DOHH2 (cell line): ENCODE results near the gene EIF4E2.
A peak's percentile ranks its signal among the peaks of the same experiment; 100 is the strongest.

Experiments
- H3F3A ChIP-seq: fragments of 200-600 bp; sonication (generic), shearing (Covaris generic); 2 replicates; pipeline ENCODE4 v1.6.0; 2016; ENCODE audit warnings: antibody characterized with exemption, mild to moderate bottlenecking; ENCODE audit not compliant: control insufficient read depth, insufficient read depth
- H3K27ac ChIP-seq: fragments of 200-600 bp; sonication (generic); 2 replicates; pipeline ENCODE4 v1.5.1; 2014; ENCODE audit warnings: low read depth, mild to moderate bottlenecking, low read length, moderate library complexity
- H3K27me3 ChIP-seq: fragments of 200-600 bp; sonication (generic); 2 replicates; pipeline ENCODE4 v1.6.1; 2014; ENCODE audit warnings: mild to moderate bottlenecking, low read length, mixed read lengths; ENCODE audit not compliant: control insufficient read depth
- H3K36me3 ChIP-seq: fragments of 200-600 bp; sonication (generic); 2 replicates; pipeline ENCODE4 v1.6.1; 2014; ENCODE audit warnings: mild to moderate bottlenecking, low read length, moderate library complexity, mixed read lengths; ENCODE audit not compliant: control insufficient read depth
- H3K4me1 ChIP-seq: fragments of 200-600 bp; sonication (generic); 2 replicates; pipeline ENCODE4 v1.6.1; 2014; ENCODE audit warnings: mild to moderate bottlenecking, low read length, mixed read lengths; ENCODE audit not compliant: control insufficient read depth
- H3K4me2 ChIP-seq: fragments of 200-600 bp; sonication (generic); 2 replicates; pipeline ENCODE4 v1.6.0; 2014; ENCODE audit warnings: mild to moderate bottlenecking, low read length, moderate library complexity
- H3K4me3 ChIP-seq: fragments of 200-600 bp; sonication (generic); 2 replicates; pipeline ENCODE4 v1.5.1; 2014; ENCODE audit warnings: mild to moderate bottlenecking, low read length, mixed read lengths
- H3K79me2 ChIP-seq: fragments of 200-600 bp; sonication (generic); 2 replicates; pipeline ENCODE4 v1.6.1; 2014; ENCODE audit warnings: mild to moderate bottlenecking, low read length, mixed read lengths; ENCODE audit not compliant: control insufficient read depth
- H3K9me2 ChIP-seq: fragments of 200-600 bp; sonication (generic); replicated peaks from 2 replicates; pipeline ENCODE4 v1.6.1; 2014; ENCODE audit warnings: mild to moderate bottlenecking, low read length, mixed read lengths; ENCODE audit not compliant: control insufficient read depth
- H3K9me3 ChIP-seq: fragments of 200-600 bp; sonication (generic); 2 replicates; pipeline ENCODE4 v1.6.1; 2014; ENCODE audit warnings: antibody characterized with exemption, low read length, mixed read lengths; ENCODE audit not compliant: control insufficient read depth, insufficient read depth
- H4K20me1 ChIP-seq: fragments of 200-600 bp; sonication (generic); 2 replicates; pipeline ENCODE4 v1.6.0; 2014; ENCODE audit warnings: low read depth, mild to moderate bottlenecking, antibody characterized with exemption, low read length, moderate library complexity; ENCODE audit not compliant: control insufficient read depth, insufficient read depth
- EZH2phosphoT487 ChIP-seq: fragments of 200-600 bp; sonication (generic); IDR thresholded peaks from 2 replicates; pipeline ENCODE4 v1.6.1; 2017; ENCODE audit warnings: borderline replicate concordance, mild to moderate bottlenecking, antibody characterized with exemption, low read length, moderate library complexity, mixed read lengths
- TF ChIP-seq, protein P1 (sequence below): fragments of 200-600 bp; sonication (generic); IDR thresholded peaks from one replicate; pipeline ENCODE4 v1.5.1; 2014; ENCODE audit warnings: antibody characterized with exemption, mild to moderate bottlenecking, low read depth, low read length; ENCODE audit not compliant: poor library complexity, severe bottlenecking

Gene EIF4E2

DNA sequence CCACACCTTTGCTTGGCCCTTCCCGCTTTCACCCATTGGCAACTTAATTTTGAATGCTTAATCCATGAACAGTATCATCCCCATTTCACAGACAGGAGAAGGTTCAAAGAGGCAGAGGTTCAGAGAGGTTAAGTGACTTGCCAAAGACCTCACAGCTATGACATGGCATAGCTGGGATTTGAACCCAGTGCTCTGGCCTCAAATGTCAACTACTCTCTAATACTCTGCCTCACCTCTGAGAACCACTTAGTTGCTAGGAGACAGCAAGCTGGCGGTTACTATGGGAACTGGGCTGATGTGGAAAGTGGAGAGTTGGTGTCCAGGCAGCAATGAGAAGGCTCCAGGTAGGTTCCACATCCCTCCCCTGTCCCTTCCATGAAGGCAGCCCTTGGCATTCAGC lies 46.1 kb upstream of the EIF4E2 start:
- Histone ChIP-seq H3K9me2 (no peaks in the 10 kb centered on the region), H3K27me3 (peaks cover 28% of the 10 kb centered on the region), H3K4me2 (no peak overlapping the region), H4K20me1 (no peaks in the 10 kb centered on the region), H3K79me2 (no peaks in the 10 kb centered on the region), H3F3A (no peaks in the 10 kb centered on the region), H3K36me3 (no peaks in the 10 kb centered on the region), H3K9me3 (no peaks in the 10 kb centered on the region), H3K27ac (no peak overlapping the region), H3K4me3 (no peak overlapping the region), H3K4me1 (no peaks in the 10 kb centered on the region)
- TF ChIP-seq, protein P1, sequence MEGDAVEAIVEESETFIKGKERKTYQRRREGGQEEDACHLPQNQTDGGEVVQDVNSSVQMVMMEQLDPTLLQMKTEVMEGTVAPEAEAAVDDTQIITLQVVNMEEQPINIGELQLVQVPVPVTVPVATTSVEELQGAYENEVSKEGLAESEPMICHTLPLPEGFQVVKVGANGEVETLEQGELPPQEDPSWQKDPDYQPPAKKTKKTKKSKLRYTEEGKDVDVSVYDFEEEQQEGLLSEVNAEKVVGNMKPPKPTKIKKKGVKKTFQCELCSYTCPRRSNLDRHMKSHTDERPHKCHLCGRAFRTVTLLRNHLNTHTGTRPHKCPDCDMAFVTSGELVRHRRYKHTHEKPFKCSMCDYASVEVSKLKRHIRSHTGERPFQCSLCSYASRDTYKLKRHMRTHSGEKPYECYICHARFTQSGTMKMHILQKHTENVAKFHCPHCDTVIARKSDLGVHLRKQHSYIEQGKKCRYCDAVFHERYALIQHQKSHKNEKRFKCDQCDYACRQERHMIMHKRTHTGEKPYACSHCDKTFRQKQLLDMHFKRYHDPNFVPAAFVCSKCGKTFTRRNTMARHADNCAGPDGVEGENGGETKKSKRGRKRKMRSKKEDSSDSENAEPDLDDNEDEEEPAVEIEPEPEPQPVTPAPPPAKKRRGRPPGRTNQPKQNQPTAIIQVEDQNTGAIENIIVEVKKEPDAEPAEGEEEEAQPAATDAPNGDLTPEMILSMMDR, result no peak
- TF ChIP-seq EZH2phosphoT487, result no peak

DNA sequence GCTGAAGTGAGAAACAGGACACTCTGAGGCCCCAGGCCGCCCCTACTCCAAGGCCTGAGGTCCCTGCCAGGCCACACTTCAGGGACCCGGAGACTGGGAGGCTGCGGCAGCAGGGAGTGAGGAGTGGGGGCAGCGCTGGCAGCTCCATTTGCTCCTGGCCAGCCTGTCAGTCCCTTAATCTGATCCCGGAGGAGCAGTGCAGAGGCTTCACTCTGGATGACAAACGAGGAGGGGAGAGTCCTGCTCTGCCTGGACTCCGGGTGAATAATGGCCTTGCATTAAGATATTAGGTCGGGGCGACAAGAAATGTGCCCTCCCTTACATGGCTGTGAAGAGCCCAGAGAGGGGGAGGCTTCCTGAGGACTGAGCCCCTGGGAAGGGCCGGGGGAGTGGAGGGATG lies 44.6 kb upstream of the EIF4E2 start:
- Histone ChIP-seq H3K27ac (no peak overlapping the region), H3K79me2 (no peaks in the 10 kb centered on the region)

DNA sequence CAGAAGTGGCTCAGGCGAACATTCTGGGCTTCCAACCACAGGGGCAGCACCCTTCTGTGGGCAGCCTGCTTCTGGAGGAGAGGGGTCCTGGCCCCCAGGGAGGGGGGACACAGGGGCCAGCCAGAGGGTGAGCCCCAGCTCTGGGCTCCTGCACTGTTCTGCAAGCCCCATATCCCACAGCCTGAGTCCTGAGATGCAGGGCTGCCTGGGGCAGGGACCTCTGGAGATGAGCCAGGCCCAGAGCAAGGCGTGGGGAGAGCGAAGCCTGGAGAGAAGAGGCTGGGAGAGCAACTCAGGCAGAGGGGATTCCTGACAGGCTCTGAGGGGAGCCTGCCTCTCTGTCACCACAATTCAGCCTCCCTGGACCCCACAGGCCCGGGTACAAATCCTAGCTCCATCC lies 43.8 kb upstream of the EIF4E2 start:
- peaks cover 28% of the 10 kb centered on the region for H3K27me3 ChIP-seq
- no peaks in the 10 kb centered on the region for H3K9me2 ChIP-seq
- no peaks in the 10 kb centered on the region for H3K4me1 ChIP-seq
- no peak overlapping the region for H3K27ac ChIP-seq
- TF ChIP-seq, protein P1, result no peak
- no peaks in the 10 kb centered on the region for H3K9me3 ChIP-seq
- H3K36me3 ChIP-seq, result no peaks in the 10 kb centered on the region
- no peaks in the 10 kb centered on the region for H4K20me1 ChIP-seq
- no peaks in the 10 kb centered on the region for H3K79me2 ChIP-seq
- no peaks in the 10 kb centered on the region for H3F3A ChIP-seq
- H3K4me3 ChIP-seq, result no peak overlapping the region
- no peak overlapping the region for H3K4me2 ChIP-seq

More for the DNA sequence above, 44.6 kb upstream of the EIF4E2 start:
- no peaks in the 10 kb centered on the region for H3F3A ChIP-seq
- no peak overlapping the region for H3K4me3 ChIP-seq
- H3K27me3 ChIP-seq, result peaks cover 28% of the 10 kb centered on the region
- H3K4me1 ChIP-seq, result no peaks in the 10 kb centered on the region
- no peaks in the 10 kb centered on the region for H3K9me3 ChIP-seq
- H3K4me2 ChIP-seq, result no peak overlapping the region
- no peaks in the 10 kb centered on the region for H3K36me3 ChIP-seq
- TF ChIP-seq, protein P1, result no peak
- no peak for TF ChIP-seq EZH2phosphoT487
- H4K20me1 ChIP-seq, result no peaks in the 10 kb centered on the region
- no peaks in the 10 kb centered on the region for H3K9me2 ChIP-seq

DNA sequence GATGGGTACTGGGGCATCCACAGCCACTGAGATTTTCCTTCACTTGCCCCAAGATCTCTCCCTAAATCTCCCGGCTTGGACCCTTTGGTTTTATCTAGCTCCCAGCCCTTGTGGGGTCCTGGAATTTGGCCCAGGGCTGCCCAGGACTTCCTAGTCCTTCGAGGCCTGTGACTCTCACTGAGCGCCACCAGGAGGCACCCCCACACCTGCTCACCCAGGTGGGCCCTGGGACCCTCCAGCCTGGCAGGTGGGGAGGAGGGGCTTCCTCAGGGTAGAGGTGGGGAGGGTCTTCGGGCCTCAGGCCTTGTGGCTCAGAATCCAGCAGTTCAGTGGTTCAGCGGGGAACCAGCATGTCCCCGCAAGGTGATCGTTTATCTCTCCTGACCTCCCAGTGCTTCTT lies 42.2 kb upstream of the EIF4E2 start:
- Histone ChIP-seq H3K4me3 (no peak overlapping the region), H3K36me3 (no peaks in the 10 kb centered on the region), H3K4me1 (no peaks in the 10 kb centered on the region), H3K27me3 (peaks cover 21% of the 10 kb centered on the region), H4K20me1 (no peaks in the 10 kb centered on the region), H3F3A (no peaks in the 10 kb centered on the region), H3K27ac (no peak overlapping the region), H3K79me2 (no peaks in the 10 kb centered on the region), H3K9me3 (no peaks in the 10 kb centered on the region), H3K9me2 (no peaks in the 10 kb centered on the region), H3K4me2 (no peak overlapping the region)
- TF ChIP-seq EZH2phosphoT487, result no peak
- TF ChIP-seq, protein P1, result peak; percentile 24
